Measurements from ENCODE around the gene GSK3A.

The GSK3A gene

DNA sequence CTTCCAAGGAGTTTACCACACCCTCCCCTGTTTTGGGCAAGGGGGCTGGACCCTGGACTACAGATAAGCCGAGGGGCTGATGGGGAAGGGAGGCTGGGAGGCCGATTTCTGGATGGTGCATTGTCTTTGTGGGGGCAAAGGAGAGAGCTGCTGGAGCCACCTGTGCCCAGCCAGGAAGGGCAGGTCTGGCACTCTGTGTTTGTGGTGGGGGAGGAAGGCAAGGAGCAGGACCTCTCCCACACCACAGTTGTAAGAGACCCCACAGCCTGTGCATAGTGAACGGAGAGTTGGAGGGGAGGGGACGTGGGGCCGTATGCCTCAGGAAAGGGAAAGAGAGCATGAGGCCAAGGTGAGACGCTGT lies 43.6 kb upstream of the GSK3A start:
- Histone ChIP-seq H3K27me3 (replicated peaks; ENCODE audit: insufficient read depth, low read length) (no peaks in the 10 kb centered on the region), H3K4me2 (ENCODE audit: low read depth, low read length) (no peak overlapping the region), H3K4me1 (ENCODE audit: low read length) (peaks cover 13% of the 10 kb centered on the region), H2AFZ (ENCODE audit: low read length) (no peak overlapping the region), H4K20me1 (ENCODE audit: insufficient read depth, low read length) (no peaks in the 10 kb centered on the region), H3K9me3 (replicated peaks; ENCODE audit: insufficient read depth, low read length) (no peaks in the 10 kb centered on the region), H3K79me2 (ENCODE audit: low read length) (peaks cover 19% of the 10 kb centered on the region), H3K4me3 (ENCODE audit: low read length) (no peak overlapping the region), H3K36me3 (replicated peaks; ENCODE audit: insufficient read depth, low read length) (no peaks in the 10 kb centered on the region), H3K9me2 (replicated peaks; ENCODE audit: insufficient read depth, low read length) (no peaks in the 10 kb centered on the region), H3F3A (ENCODE audit: insufficient read depth, low read length) (peaks cover 9% of the 10 kb centered on the region; the same call in 1 of the 2 replicates), H3K9ac (ENCODE audit: low read length) (no peak overlapping the region), H3K27ac (ENCODE audit: low read length) (no peak overlapping the region)
- TF ChIP-seq, protein P1, sequence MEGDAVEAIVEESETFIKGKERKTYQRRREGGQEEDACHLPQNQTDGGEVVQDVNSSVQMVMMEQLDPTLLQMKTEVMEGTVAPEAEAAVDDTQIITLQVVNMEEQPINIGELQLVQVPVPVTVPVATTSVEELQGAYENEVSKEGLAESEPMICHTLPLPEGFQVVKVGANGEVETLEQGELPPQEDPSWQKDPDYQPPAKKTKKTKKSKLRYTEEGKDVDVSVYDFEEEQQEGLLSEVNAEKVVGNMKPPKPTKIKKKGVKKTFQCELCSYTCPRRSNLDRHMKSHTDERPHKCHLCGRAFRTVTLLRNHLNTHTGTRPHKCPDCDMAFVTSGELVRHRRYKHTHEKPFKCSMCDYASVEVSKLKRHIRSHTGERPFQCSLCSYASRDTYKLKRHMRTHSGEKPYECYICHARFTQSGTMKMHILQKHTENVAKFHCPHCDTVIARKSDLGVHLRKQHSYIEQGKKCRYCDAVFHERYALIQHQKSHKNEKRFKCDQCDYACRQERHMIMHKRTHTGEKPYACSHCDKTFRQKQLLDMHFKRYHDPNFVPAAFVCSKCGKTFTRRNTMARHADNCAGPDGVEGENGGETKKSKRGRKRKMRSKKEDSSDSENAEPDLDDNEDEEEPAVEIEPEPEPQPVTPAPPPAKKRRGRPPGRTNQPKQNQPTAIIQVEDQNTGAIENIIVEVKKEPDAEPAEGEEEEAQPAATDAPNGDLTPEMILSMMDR (IDR thresholded peaks at IDR 0.05; ENCODE audit: low read length), result no peak
- TF ChIP-seq EZH2 (optimal IDR thresholded peaks at IDR 0.05; ENCODE audit: low read depth, low read length) (no peak), EZH2phosphoT487 (IDR thresholded peaks at IDR 0.05; ENCODE audit: low read length) (no peak)
- DNase-seq, result no peak

GRCh38 chr19:42285541-42285941 lies 43.1 kb upstream of the GSK3A start:
- H3K9me2 ChIP-seq (replicated peaks; ENCODE audit: insufficient read depth, low read length), result no peaks in the 10 kb centered on the region
- no peaks in the 10 kb centered on the region for H4K20me1 ChIP-seq (ENCODE audit: insufficient read depth, low read length)
- H3K4me2 ChIP-seq (ENCODE audit: low read depth, low read length), result no peak overlapping the region
- H3F3A ChIP-seq (ENCODE audit: insufficient read depth, low read length), result peaks cover 9% of the 10 kb centered on the region; the same call in 1 of the 2 replicates
- H3K79me2 ChIP-seq (ENCODE audit: low read length), result peaks cover 19% of the 10 kb centered on the region
- no peak overlapping the region for H3K9ac ChIP-seq (ENCODE audit: low read length)
- peaks cover 13% of the 10 kb centered on the region for H3K4me1 ChIP-seq (ENCODE audit: low read length)
- no peak for DNase-seq
- H3K4me3 ChIP-seq (ENCODE audit: low read length), result no peak overlapping the region
- H3K27me3 ChIP-seq (replicated peaks; ENCODE audit: insufficient read depth, low read length), result no peaks in the 10 kb centered on the region
- no peak overlapping the region for H3K27ac ChIP-seq (ENCODE audit: low read length)
- no peak for TF ChIP-seq EZH2 (optimal IDR thresholded peaks at IDR 0.05; ENCODE audit: low read depth, low read length)
- TF ChIP-seq EZH2phosphoT487 (IDR thresholded peaks at IDR 0.05; ENCODE audit: low read length), result no peak
- TF ChIP-seq, protein P1 (IDR thresholded peaks at IDR 0.05; ENCODE audit: low read length), result no peak
- no peak overlapping the region for H2AFZ ChIP-seq (ENCODE audit: low read length)
- H3K36me3 ChIP-seq (replicated peaks; ENCODE audit: insufficient read depth, low read length), result no peaks in the 10 kb centered on the region
- no peaks in the 10 kb centered on the region for H3K9me3 ChIP-seq (replicated peaks; ENCODE audit: insufficient read depth, low read length)

- peak; percentile 14 for DNase-seq
- no peaks in the 10 kb centered on the region for H3K27me3 ChIP-seq (replicated peaks; ENCODE audit: insufficient read depth, low read length)
- H3K9me2 ChIP-seq (replicated peaks; ENCODE audit: insufficient read depth, low read length), result no peaks in the 10 kb centered on the region
- no peaks in the 10 kb centered on the region for H3K36me3 ChIP-seq (replicated peaks; ENCODE audit: insufficient read depth, low read length)
- peaks cover 9% of the 10 kb centered on the region; the same call in 1 of the 2 replicates for H3F3A ChIP-seq (ENCODE audit: insufficient read depth, low read length)
- H2AFZ ChIP-seq (ENCODE audit: low read length), result no peak overlapping the region
- H3K4me3 ChIP-seq (ENCODE audit: low read length), result peak overlapping the region; percentile 76
- H3K9me3 ChIP-seq (replicated peaks; ENCODE audit: insufficient read depth, low read length), result no peaks in the 10 kb centered on the region
- no peak for TF ChIP-seq EZH2phosphoT487 (IDR thresholded peaks at IDR 0.05; ENCODE audit: low read length)
- TF ChIP-seq EZH2 (optimal IDR thresholded peaks at IDR 0.05; ENCODE audit: low read depth, low read length), result no peak
- TF ChIP-seq, protein P1 (IDR thresholded peaks at IDR 0.05; ENCODE audit: low read length), result no peak
- H3K79me2 ChIP-seq (ENCODE audit: low read length), result peaks cover 19% of the 10 kb centered on the region
- no peaks in the 10 kb centered on the region for H4K20me1 ChIP-seq (ENCODE audit: insufficient read depth, low read length)
- H3K9ac ChIP-seq (ENCODE audit: low read length), result peak overlapping the region; percentile 67; the same call in 1 of the 2 replicates
- peak overlapping the region; percentile 99 for H3K4me2 ChIP-seq (ENCODE audit: low read depth, low read length)
- H3K27ac ChIP-seq (ENCODE audit: low read length), result no peak overlapping the region
- H3K4me1 ChIP-seq (ENCODE audit: low read length), result peaks cover 13% of the 10 kb centered on the region
Measured at GRCh38 chr19:42284591-42285341, 42.4 kb upstream of the GSK3A start.

All from MM.1S (cell line).